RWPE1 (cell line): ENCODE data around the gene DNM3.
"Not testable (repeated sequence)": the region's sequence is repeated elsewhere in the genome, so short reads cannot be mapped to it uniquely, and the experiment has no call there.

Experiments used
- CTCF ChIA-PET: fragments of 350-600 bp; sonication (Branson Sonifier 250); formaldehyde crosslinking; extraction: SDS; loops from one replicate; lab custom pipeline; 2021; lab: Yijun Ruan, JAX
- POLR2A ChIA-PET: fragments of 400-600 bp; formaldehyde crosslinking; extraction: SDS; loops from one replicate; lab custom pipeline; 2020; ENCODE audit warnings: antibody characterized with exemption; ENCODE audit not compliant: low non-redundant PET; lab: Yijun Ruan, JAX
- DNase-seq: peaks from one replicate; pipeline ENCODE4 v3.0.0; 2012; ENCODE audit warnings: low spot score
- H3K27ac ChIP-seq: fragments of 450-650 bp; 2 replicates; pipeline ENCODE4 v1.5.1; 2017
- CTCF ChIP-seq: fragments of 450-650 bp; conservative IDR thresholded peaks from 2 replicates; pipeline ENCODE4 v1.5.1; 2017; ENCODE audit warnings: low read depth, mild to moderate bottlenecking

DNM3 gene

DNA sequence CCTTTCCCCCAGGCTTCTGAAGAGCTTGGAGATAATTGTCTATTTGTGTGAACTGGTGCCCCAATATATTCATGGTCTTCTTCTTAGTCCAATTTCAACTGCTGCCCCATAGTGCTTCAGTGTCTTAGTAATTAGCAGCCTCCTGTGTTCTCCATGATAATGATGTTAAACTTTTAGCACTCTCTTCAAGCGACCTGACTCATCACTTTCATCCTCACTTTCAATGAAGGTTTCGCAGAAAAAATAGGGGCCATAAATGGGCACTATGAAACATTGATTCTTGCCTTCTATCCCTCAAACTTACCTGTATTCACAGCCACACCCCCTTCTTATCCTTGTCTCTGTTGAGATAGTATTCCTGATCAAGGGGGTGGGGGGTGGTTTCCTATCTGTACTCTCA, 210.6 kb downstream of the DNM3 start:
- ChIA-PET POLR2A (no interaction called here), CTCF (no interaction called here)
- DNase-seq: no peak
- no peak for TF ChIP-seq CTCF
- no peak overlapping the region for H3K27ac ChIP-seq

- no peak overlapping the region for H3K27ac ChIP-seq
- ChIA-PET POLR2A (no interaction called here), CTCF (interaction anchor here (0.7 kb wide), 1 partner anchor 491 kb away, joined by 3 read pairs; no protein-coding TSS in a partner anchor)
- no peak for DNase-seq
- no peak for TF ChIP-seq CTCF
These were observed 212.9 kb downstream of the DNM3 start for GRCh38 chr1:172054172-172054571.

- CTCF ChIA-PET, H3K27ac ChIP-seq, DNase-seq, POLR2A ChIA-PET: not testable (repeated sequence)
These were observed 214.6 kb downstream of the DNM3 start for GRCh38 chr1:172055816-172056419.

- DNase-seq: no peak
- no peak overlapping the region for H3K27ac ChIP-seq
- CTCF ChIA-PET: no interaction called here
- no peak for TF ChIP-seq CTCF
- POLR2A ChIA-PET: no interaction called here
These were observed 227.0 kb downstream of the DNM3 start for GRCh38 chr1:172068334-172068733.

GRCh38 chr1:172069051-172069450, 227.8 kb downstream of the DNM3 start:
- POLR2A ChIA-PET: no interaction called here
- no peak for DNase-seq
- no peak overlapping the region for H3K27ac ChIP-seq
- TF ChIP-seq CTCF: no peak
- CTCF ChIA-PET: no interaction called here

DNA sequence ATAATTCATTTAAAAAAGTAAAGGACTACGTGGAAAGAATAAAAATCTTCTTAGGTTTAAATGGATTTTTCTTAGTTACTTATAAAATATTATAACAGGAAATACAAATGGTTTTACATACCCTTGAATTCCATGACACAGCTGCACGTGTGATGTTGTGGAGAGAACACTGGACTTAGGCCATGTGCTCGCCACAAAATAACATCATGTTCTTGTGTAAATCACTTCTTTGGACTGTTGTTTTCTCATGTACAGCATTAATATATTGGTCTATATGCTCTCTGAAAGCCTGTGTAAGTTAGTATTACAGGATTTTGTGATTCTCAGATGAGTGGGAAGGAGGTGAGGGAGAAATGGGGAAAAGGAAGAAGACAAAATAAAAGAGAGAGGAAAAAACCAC, 228.2 kb downstream of the DNM3 start:
- no peak for TF ChIP-seq CTCF
- CTCF ChIA-PET: interaction anchor here (1.1 kb wide), 1 partner anchor 67 kb away, joined by 3 read pairs; no protein-coding TSS in a partner anchor
- POLR2A ChIA-PET: no interaction called here
- no peak overlapping the region for H3K27ac ChIP-seq
- DNase-seq: no peak

DNA sequence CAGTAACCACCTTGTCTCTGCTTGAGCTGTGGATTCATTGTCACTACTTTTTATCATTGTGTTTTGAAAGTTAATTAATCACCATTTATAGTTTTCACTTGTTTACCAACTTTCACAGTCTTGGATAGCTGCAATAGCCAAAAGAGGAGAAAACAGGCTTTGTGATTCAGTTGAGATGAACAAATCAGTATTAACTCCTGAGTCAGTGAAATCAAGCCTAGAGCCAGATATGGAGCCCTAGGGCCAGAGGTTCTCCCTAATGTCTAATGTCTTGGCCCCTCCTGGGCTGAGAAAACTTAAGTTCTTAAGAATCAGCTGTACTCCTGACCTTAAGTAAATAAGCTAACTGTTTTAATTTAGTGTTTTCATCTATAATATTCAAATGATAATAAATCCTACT, 228.8 kb downstream of the DNM3 start:
- no peak for TF ChIP-seq CTCF
- DNase-seq: no peak
- POLR2A ChIA-PET: no interaction called here
- CTCF ChIA-PET: interaction anchor here (1.1 kb wide), 1 partner anchor 68 kb away, joined by 3 read pairs; no protein-coding TSS in a partner anchor
- no peak overlapping the region for H3K27ac ChIP-seq
